ENCODE data around the gene OGFOD1. TPM values are rescaled to one million over a fixed set of nuclear protein-coding genes. Genes with fewer than 3 reads are reported as not detected.

Gene OGFOD1
- total RNA-seq, 1 experiment from 2014 or later, result 35.8 TPM

- H3K36me3 ChIP-seq (ENCODE audit: control insufficient read depth, insufficient read depth, low read length), result no peaks in the 10 kb centered on the region
- intact Hi-C loops (cut with micrococcal nuclease; ENCODE audit: unreplicated experiment), result no loop called here
- no peak overlapping the region for H3K4me3 ChIP-seq (ENCODE audit: low read depth in 2 of 2, low read length in 2 of 2)
- in situ Hi-C loops (cut with HindIII; ENCODE audit: low pct_unique_long_range_greater_than_20kb, low sequenced_read_pairs), result no loop called here
- H3K27ac ChIP-seq (ENCODE audit: low read length), result no peak overlapping the region
- no peak for ATAC-seq
- DNase-seq (ENCODE audit: low read depth, low spot score), result no peak
- TF ChIP-seq, protein P1, sequence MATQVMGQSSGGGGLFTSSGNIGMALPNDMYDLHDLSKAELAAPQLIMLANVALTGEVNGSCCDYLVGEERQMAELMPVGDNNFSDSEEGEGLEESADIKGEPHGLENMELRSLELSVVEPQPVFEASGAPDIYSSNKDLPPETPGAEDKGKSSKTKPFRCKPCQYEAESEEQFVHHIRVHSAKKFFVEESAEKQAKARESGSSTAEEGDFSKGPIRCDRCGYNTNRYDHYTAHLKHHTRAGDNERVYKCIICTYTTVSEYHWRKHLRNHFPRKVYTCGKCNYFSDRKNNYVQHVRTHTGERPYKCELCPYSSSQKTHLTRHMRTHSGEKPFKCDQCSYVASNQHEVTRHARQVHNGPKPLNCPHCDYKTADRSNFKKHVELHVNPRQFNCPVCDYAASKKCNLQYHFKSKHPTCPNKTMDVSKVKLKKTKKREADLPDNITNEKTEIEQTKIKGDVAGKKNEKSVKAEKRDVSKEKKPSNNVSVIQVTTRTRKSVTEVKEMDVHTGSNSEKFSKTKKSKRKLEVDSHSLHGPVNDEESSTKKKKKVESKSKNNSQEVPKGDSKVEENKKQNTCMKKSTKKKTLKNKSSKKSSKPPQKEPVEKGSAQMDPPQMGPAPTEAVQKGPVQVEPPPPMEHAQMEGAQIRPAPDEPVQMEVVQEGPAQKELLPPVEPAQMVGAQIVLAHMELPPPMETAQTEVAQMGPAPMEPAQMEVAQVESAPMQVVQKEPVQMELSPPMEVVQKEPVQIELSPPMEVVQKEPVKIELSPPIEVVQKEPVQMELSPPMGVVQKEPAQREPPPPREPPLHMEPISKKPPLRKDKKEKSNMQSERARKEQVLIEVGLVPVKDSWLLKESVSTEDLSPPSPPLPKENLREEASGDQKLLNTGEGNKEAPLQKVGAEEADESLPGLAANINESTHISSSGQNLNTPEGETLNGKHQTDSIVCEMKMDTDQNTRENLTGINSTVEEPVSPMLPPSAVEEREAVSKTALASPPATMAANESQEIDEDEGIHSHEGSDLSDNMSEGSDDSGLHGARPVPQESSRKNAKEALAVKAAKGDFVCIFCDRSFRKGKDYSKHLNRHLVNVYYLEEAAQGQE (IDR thresholded peaks at IDR 0.05; ENCODE audit: insufficient read depth in 1 of 2, low read depth in 2 of 2, low read length in 1 of 2), result no peak
- TF ChIP-seq POLR2AphosphoS5 (IDR thresholded peaks at IDR 0.05; ENCODE audit: low read depth, low read length), result no peak
- no peaks in the 10 kb centered on the region for H3K9me3 ChIP-seq (ENCODE audit: control insufficient read depth, insufficient read depth, low read depth, low read length)
- peaks cover 28% of the 10 kb centered on the region for H3K4me1 ChIP-seq (ENCODE audit: control insufficient read depth, insufficient read depth, low read length)
- ChIA-PET CTCF (no interaction called here), POLR2A (no interaction called here)
- no peaks in the 10 kb centered on the region for H3K27me3 ChIP-seq (ENCODE audit: control insufficient read depth, insufficient read depth, low read length)
- BruUV-seq (replicated peaks), result no TSS peak
Observed at GRCh38 chr16:56421313-56421712, 30.0 kb upstream of the OGFOD1 start.

GRCh38 chr16:56421976-56422669 lies 29.2 kb upstream of the OGFOD1 start:
- Histone ChIP-seq H3K4me1 (ENCODE audit: control insufficient read depth, insufficient read depth, low read length) (peaks cover 28% of the 10 kb centered on the region), H3K27me3 (ENCODE audit: control insufficient read depth, insufficient read depth, low read length) (no peaks in the 10 kb centered on the region), H3K4me3 (ENCODE audit: low read depth in 2 of 2, low read length in 2 of 2) (no peak overlapping the region), H3K9me3 (ENCODE audit: control insufficient read depth, insufficient read depth, low read depth, low read length) (no peaks in the 10 kb centered on the region), H3K27ac (ENCODE audit: low read length) (no peak overlapping the region), H3K36me3 (ENCODE audit: control insufficient read depth, insufficient read depth, low read length) (no peaks in the 10 kb centered on the region)
- BruUV-seq (replicated peaks), result no TSS peak
- in situ Hi-C loops (cut with HindIII; ENCODE audit: low pct_unique_long_range_greater_than_20kb, low sequenced_read_pairs) (no loop called here), intact Hi-C loops (cut with micrococcal nuclease; ENCODE audit: unreplicated experiment) (no loop called here)
- CTCF ChIA-PET, result no interaction called here
- DNase-seq (ENCODE audit: low read depth, low spot score), result no peak
- POLR2A ChIA-PET, result no interaction called here
- TF ChIP-seq, protein P2, sequence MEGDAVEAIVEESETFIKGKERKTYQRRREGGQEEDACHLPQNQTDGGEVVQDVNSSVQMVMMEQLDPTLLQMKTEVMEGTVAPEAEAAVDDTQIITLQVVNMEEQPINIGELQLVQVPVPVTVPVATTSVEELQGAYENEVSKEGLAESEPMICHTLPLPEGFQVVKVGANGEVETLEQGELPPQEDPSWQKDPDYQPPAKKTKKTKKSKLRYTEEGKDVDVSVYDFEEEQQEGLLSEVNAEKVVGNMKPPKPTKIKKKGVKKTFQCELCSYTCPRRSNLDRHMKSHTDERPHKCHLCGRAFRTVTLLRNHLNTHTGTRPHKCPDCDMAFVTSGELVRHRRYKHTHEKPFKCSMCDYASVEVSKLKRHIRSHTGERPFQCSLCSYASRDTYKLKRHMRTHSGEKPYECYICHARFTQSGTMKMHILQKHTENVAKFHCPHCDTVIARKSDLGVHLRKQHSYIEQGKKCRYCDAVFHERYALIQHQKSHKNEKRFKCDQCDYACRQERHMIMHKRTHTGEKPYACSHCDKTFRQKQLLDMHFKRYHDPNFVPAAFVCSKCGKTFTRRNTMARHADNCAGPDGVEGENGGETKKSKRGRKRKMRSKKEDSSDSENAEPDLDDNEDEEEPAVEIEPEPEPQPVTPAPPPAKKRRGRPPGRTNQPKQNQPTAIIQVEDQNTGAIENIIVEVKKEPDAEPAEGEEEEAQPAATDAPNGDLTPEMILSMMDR (IDR thresholded peaks at IDR 0.05), result no peak
- TF ChIP-seq POLR2AphosphoS5 (IDR thresholded peaks at IDR 0.05; ENCODE audit: low read depth, low read length) (no peak), SIN3A (IDR thresholded peaks at IDR 0.05; ENCODE audit: borderline replicate concordance, insufficient read depth, low read depth, low read length) (no peak), TCF7L2 (IDR thresholded peaks at IDR 0.05; ENCODE audit: low read depth, low read length) (no peak)
- TF ChIP-seq, protein P1 (IDR thresholded peaks at IDR 0.05; ENCODE audit: insufficient read depth in 1 of 2, low read depth in 2 of 2, low read length in 1 of 2), result no peak
- ATAC-seq, result no peak
